T-helper 2 cell (primary cell): ENCODE data around the gene CYB5R4.
"Not testable (repeated sequence)": the region's sequence is repeated elsewhere in the genome, so short reads cannot be mapped to it uniquely, and the experiment has no call there.

Experiments used
- DNase-seq, 5 experiments: peaks; one replicate each; pipeline versions ENCODE4 v3.0.0 to v3.0.0-alpha.2; 2012 to 2022

CYB5R4 gene

GRCh38 chr6:83862776-83863471 is 3.4 kb downstream of the CYB5R4 start:
- DNase-seq: no peak

- no peak for DNase-seq
These were observed 7.6 kb downstream of the CYB5R4 start for GRCh38 chr6:83867043-83867442.

- peak in 1 of 5 experiments; percentile 76 for DNase-seq
These were observed 8.2 kb downstream of the CYB5R4 start for GRCh38 chr6:83867527-83868161.

- no peak for DNase-seq
These were observed 9.2 kb downstream of the CYB5R4 start for GRCh38 chr6:83868639-83869038.

- DNase-seq: no peak
These were observed 11.2 kb downstream of the CYB5R4 start for GRCh38 chr6:83870649-83871048.

- DNase-seq: no peak
These were observed 13.1 kb downstream of the CYB5R4 start for GRCh38 chr6:83872386-83873118.

GRCh38 chr6:83873869-83874268 is 14.4 kb downstream of the CYB5R4 start:
- no peak for DNase-seq

GRCh38 chr6:83875843-83876242 is 16.4 kb downstream of the CYB5R4 start:
- DNase-seq: no peak

GRCh38 chr6:83878902-83879644 is 19.6 kb downstream of the CYB5R4 start:
- DNase-seq: no peak

- DNase-seq: no peak
These were observed 20.3 kb downstream of the CYB5R4 start for GRCh38 chr6:83879746-83880145.

GRCh38 chr6:83883240-83883639 is 23.8 kb downstream of the CYB5R4 start:
- no peak for DNase-seq

GRCh38 chr6:83884523-83884922 is 25.0 kb downstream of the CYB5R4 start:
- DNase-seq: peak in 2 of 5 experiments; percentile 2 to 68

- no peak for DNase-seq
These were observed 26.5 kb downstream of the CYB5R4 start for GRCh38 chr6:83885984-83886383.

GRCh38 chr6:83889621-83890020 is 30.1 kb downstream of the CYB5R4 start:
- no peak for DNase-seq

- no peak for DNase-seq
These were observed 31.0 kb downstream of the CYB5R4 start for GRCh38 chr6:83890520-83890919.

- no peak for DNase-seq
These were observed 32.1 kb downstream of the CYB5R4 start for GRCh38 chr6:83891586-83891985.

- no peak for DNase-seq
These were observed 33.5 kb downstream of the CYB5R4 start for GRCh38 chr6:83893024-83893423.

- not testable (repeated sequence) for DNase-seq
These were observed 37.6 kb downstream of the CYB5R4 start for GRCh38 chr6:83897094-83897493.

- no peak for DNase-seq
These were observed 42.1 kb downstream of the CYB5R4 start for GRCh38 chr6:83901624-83902023.

- no peak for DNase-seq
These were observed 44.9 kb downstream of the CYB5R4 start for GRCh38 chr6:83904395-83904794.

- no peak for DNase-seq
These were observed 46.2 kb downstream of the CYB5R4 start for GRCh38 chr6:83905648-83906047.

- peak in 1 of 5 experiments; percentile 31 for DNase-seq
These were observed 48.3 kb downstream of the CYB5R4 start for GRCh38 chr6:83907623-83908390.
